B cell (primary cell): Measurements from ENCODE around the gene RCAN3.

ENCODE experiments used
- EZH2 ChIP-seq: IDR thresholded peaks from 2 replicates; pipeline ENCODE4 v1.6.1; 2012; ENCODE audit warnings: borderline replicate concordance, low read depth, mild to moderate bottlenecking, moderate library complexity, low read length; ENCODE audit not compliant: insufficient read depth, poor library complexity, severe bottlenecking
- TF ChIP-seq, protein P1 (sequence below): fragments of 200-600 bp; IDR thresholded peaks from one replicate; pipeline ENCODE4 v1.8.0; 2022; ENCODE audit warnings: antibody characterized with exemption, mild to moderate bottlenecking

GRCh38 chr1:24584171-24584647 lies 81.6 kb downstream of the RCAN3 start:
- TF ChIP-seq, protein P1, sequence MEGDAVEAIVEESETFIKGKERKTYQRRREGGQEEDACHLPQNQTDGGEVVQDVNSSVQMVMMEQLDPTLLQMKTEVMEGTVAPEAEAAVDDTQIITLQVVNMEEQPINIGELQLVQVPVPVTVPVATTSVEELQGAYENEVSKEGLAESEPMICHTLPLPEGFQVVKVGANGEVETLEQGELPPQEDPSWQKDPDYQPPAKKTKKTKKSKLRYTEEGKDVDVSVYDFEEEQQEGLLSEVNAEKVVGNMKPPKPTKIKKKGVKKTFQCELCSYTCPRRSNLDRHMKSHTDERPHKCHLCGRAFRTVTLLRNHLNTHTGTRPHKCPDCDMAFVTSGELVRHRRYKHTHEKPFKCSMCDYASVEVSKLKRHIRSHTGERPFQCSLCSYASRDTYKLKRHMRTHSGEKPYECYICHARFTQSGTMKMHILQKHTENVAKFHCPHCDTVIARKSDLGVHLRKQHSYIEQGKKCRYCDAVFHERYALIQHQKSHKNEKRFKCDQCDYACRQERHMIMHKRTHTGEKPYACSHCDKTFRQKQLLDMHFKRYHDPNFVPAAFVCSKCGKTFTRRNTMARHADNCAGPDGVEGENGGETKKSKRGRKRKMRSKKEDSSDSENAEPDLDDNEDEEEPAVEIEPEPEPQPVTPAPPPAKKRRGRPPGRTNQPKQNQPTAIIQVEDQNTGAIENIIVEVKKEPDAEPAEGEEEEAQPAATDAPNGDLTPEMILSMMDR: no peak
- TF ChIP-seq EZH2: no peak
